22Rv1 (cell line): Measurements from ENCODE around the gene GOPC.

Experiments used
- CTCF ChIP-seq: fragments of 450-650 bp; IDR thresholded peaks from 2 replicates; pipeline ENCODE4 v1.5.1; 2017; ENCODE audit warnings: mild to moderate bottlenecking
- ZFX ChIP-seq: fragments of 450-650 bp; IDR thresholded peaks from 2 replicates; pipeline ENCODE4 v1.6.1; 2017; ENCODE audit warnings: antibody characterized with exemption, borderline replicate concordance

GRCh38 chr6:117564681-117565080 is 37.6 kb downstream of the GOPC start:
- no peak for TF ChIP-seq CTCF
- no peak for TF ChIP-seq ZFX
